GM18909 (cell line): ENCODE results near the gene PRKCH.
A peak's percentile ranks its signal among the peaks of the same experiment; 100 is the strongest.

Experiments used
- ATAC-seq: cut with Tn5 transposase; IDR thresholded peaks from one replicate; pipeline ENCODE4 v1.9.1; 2021; ENCODE audit warnings: mild to moderate bottlenecking; ENCODE audit not compliant: unreplicated experiment, poor library complexity

PRKCH gene

DNA sequence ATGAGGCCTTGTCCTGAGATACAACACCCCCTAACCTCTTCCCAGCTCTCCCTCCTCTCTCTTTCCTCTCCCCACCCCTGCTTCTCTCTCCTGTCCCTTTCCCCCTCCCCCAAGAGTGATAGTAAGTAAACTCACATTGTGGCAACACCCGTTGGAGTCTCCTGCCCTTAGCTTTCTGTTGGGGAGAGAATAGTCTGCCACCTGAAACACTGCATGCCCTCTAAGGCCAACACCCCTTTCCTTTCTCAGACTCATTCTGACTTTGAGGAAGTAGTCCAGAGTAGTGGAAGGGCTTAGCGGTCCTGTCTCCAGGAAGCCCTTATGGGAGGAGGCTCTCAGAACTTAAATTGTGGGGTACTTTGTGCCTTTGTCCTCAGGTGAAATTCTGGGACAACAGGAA, 95.2 kb downstream of the PRKCH start:
- no peak for ATAC-seq

DNA sequence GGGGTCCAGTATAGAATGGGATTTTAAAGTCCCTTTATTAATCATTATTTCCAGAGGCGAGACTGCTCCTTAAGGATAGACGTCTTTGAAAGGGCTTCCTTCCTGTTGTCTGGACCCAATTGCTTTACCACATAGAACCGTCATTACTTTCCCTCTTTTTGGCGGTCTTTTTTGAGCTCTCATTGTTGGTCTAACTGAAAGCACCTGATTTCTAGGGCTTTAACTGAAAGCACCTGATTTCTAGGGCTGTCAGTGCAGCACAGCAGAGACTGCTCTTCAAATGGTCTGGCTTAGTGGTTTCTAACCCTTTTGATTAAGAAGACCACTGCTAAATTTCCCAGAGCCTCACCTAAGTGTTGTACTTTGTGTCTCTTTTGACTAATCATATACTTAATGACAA, 95.8 kb downstream of the PRKCH start:
- ATAC-seq, result no peak

DNA sequence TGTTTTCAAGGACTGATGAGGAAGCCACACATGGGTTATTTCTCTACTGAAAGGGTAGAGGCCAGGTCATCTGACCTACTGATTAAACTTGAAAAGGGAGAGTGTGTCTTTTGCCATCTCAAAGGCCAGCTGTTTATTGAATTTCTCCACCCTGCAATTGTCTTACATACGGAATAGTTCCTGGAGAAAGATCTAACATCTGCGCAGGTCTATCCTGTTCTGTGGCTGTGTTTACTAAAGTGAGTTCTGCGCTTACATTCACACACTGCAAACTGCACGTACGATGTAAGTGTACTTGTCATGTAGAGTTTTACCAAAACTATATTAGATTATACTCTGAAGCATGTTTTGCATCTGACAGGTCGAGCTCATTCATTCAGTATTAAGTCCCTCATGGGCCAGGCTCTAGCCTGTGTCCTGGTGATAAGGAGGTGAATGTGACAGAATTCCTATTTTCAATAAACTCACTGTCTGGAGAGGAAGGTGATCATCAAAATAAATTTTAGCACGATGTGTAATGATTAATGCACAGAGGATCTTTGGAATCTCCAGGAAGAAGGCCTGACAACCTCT, 96.6 kb downstream of the PRKCH start:
- ATAC-seq, result no peak

DNA sequence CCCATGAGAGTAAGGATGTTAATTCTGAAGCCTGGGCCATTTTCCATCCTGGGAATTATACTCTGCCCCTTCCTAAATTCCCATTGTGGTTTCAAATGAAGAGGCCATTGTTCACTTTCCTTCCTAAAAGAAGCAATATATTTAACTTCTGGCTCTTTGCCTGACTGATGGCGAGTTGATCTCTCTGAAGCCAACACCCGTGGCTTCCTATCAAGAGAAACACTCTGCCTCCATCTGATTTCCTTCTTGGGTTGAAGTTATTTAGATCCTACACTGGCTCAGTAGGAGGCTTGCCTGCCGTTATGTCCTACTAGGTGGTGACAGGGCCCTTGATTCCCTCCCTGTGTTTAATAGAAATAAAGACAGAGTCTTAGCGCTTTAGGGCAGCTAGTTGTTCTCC, 97.4 kb downstream of the PRKCH start:
- ATAC-seq, result no peak

DNA sequence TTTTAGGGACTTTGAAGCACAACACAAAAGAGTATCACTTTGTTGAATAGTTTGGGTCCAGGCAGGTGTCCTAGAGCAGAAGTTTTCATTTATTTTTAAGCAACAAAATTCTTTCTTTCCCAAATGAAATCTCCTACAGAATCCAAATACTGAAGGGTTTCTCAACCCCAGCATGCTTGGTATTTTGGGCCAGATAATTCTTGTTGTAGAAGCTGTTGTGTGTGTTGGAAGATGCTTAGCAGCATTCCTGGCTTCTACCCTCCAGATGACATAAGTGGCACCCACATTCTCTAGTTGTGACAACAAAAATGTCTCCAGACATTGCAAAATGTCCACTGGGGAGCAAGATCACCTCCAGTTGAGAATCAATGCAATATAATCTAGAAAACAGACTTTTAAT, 97.8 kb downstream of the PRKCH start:
- ATAC-seq, result no peak

DNA sequence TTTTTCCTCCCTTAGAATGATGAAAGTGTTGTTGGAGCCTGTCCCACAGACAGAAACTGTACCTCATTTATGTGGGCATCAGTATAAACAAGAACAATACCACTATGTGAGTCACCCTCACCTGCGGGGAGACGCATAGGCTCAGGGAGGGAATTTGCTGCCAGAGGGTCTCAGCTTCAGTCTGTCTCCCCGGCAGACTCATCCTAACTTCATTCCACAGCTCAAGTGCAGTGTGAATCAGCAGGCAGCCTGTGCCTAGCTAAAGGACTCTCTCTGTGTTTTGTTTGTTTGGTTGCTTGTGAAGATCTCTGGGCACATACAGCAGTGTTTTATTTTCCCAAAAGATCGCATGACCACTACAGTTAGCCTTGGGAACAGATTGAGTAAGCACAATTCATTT, 98.9 kb downstream of the PRKCH start:
- no peak for ATAC-seq

DNA sequence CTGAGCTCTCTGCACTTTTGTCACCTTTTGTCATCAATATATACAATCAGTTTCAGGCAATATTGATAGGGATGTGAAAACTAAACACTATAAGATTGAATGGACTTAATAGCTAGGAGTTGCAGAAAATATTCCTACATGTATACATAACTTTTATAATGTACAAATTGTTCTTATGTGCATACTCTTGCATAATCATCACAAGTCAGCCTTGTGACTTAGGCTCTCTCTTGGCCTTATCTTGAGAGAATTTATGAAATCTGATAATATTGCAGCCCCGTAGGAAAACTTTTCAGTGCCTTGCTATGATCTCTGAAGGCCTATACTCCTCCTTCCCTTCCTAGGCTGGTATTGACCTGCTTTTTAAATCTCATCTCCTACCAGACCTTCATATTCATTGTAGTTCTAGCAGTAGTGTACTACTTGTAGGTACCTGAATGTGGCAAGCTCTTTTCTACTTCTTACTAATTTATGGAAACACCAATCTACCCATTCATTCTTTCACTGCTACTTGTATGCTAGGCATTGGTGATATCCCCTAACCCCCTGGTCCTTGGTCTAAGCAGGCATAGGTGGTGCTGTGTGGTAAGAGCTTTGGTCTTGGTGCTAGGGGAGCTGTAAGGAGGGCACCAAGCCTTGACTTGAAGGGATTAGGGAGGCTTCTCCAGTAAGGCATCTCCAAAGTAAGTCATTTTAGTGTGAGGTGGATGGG, 100.0 kb downstream of the PRKCH start:
- ATAC-seq, result no peak

DNA sequence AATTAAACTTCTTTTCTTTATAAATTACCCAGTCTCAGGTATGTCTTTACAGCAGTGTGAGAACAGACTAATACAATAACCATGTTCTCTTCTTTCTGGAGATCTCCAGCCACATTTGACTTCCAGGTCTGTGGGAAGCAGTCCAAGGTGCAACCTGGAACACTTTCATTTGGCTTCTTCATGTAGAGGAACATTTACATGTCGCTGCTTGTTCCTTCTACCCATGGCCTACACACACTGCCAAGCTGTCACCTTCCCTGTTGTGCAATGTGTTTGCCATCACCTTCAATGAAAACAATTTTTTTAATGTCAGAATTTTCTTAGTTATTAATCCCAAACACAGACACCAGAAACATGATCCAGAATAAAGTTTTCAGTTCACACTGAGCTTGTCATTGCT, 104.7 kb downstream of the PRKCH start:
- ATAC-seq, result no peak

DNA sequence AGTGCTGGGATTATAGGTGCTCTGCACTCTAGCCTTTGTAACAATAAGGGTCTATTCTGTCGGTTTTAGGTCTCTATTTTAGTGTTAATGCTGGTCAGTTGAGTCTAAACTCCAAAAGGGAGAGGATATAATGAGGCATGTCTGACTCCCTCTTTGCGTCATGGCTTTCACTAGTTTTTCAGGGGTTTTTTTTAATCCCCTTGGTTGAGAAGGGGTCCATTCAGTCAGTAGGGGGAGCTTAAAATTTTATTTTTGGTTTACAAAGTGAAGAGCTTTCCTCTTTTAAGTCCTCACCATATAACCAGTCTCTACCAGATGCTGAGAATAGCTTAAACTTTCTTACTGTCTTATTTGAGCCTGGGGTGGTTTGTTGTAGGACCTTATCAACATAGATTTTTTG, 106.9 kb downstream of the PRKCH start:
- ATAC-seq, result no peak

DNA sequence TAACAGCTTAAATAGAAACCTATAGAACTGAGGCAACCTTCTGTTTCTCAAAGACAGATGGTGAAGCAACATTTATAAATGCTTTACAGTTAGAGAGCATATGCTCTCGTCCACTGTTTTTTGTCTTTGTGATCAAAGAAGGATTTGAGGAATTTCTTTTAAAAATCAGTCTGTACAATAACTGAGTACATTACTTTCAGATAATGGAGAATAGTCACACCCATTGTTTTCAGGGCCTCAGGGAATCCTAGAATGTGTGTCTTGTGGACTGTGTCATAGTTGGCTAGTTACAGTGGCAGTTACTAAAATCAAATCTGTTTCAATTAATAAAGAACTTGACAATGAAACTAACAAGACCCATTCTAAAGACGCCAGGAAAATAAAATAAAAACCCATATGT, 107.9 kb downstream of the PRKCH start:
- ATAC-seq, result no peak

DNA sequence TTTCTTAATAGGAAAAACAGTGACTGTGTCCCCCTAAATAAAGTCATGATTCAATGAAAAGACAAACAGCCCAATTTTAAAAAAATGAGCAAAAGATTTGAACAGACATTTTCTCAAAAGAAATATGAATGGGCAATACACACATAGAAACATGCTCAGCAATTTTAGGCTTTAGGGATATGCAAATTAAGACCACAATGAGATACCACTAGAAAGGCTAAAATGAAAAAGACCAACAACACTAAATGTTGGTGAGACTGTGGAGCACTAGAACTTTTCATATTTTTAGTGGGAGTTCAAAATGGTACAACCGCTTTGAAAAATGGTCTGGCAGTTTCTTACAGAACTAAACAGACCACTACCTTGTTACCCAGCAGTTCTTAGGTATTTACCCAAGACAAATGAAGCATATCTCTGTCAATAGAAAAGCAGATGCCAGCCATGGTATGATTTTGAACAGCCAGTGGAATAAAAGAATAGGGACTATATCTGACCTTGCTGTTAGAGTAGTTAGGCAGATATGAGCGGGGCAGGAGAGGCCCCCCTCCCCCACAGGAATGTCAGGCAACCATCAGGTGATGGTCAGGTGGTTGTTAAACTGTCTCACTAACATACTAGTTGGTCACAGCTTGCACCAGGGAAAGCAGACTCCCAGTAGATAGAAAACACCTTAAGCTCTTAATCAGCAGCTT, 108.8 kb downstream of the PRKCH start:
- no peak for ATAC-seq

DNA sequence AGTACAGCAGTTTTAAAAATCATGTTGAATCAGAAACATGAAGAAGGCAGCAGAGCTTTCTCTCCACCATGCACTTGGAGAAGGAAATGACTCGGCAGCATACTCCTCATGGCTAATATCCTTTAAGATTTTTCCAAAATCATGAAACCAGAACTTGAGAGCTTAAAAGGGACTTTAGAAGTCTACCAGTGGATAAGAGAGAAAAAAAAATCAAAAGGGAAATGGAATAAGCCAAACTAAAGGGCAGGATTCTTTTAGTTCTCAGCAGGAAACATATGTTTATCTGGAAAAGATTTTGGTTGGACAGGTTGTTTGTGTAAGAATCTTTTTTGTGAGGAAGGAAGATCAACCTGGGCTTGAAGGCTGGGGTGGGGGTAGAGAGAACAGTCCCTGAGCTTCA, 111.8 kb downstream of the PRKCH start:
- no peak for ATAC-seq

DNA sequence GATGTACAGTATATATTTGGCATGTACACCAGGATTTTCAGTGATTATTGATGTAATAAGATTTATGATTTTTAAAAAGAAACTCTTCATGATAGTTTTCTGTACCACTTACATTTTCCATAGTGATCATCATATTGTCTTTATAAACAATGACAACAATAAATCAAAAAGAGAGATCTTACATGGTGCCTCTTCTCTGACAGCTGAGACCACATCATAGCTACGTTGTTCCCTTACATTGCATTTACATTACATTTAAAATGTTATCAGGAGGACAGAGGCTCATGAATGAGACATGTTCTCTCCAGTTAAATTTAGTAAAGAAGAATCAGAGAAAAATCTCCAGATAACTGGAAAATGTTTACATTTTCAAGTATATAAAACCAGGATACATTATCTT, 112.4 kb downstream of the PRKCH start:
- no peak for ATAC-seq

DNA sequence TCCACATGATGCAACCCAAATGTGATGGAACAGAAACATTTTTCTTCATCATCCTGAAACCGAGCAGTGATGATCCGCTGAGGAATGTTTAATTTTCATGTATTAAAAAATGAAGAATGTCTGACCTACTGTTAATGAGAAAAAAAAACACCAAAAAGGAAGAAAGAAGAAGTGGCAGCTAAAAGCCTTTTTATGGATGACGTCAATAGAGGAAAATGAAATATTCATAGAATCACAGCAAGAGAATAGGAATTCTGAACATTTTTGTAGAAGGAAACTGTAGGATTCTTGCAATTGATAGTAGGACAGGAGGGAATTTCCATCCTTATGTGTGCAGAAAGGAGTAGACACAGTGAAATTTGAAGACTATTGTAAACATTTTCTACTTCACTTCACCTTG, 112.9 kb downstream of the PRKCH start:
- ATAC-seq, result no peak

DNA sequence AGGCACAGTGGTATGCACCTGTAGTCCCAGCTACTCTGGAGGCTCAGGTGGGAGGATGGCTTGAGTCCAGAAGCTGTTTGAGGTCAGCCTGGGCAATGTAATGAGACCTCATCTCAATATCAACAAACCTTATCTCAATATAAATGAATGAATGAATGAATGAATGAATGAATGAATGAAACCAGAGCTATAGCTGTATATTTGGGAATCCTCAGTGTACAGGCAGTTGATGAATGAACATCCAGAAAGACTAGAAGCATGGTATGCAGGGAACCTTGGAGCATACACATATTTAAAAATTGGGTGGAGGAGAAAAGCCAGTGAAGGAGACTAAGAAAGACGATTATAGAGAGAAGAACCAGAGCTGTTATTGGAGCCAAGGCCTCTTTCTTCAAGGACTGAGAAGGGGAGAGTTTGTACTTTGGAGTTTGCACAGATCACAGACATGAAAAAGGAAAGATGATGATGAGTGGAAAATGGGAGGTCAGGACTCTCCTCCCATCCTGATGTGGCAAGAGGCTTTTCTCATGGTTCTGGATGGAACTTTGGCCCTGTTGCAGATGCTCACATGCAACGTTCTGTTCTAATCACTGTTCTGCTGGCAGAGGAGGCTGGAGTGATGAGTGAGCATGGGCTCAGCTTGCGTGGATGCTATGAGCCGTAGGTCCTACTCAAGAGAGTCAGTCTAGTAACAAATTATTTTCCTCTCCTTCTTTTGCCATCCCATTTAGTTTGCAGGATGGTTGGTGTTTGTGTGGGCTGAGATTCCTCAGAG, 114.4 kb downstream of the PRKCH start:
- no peak for ATAC-seq

DNA sequence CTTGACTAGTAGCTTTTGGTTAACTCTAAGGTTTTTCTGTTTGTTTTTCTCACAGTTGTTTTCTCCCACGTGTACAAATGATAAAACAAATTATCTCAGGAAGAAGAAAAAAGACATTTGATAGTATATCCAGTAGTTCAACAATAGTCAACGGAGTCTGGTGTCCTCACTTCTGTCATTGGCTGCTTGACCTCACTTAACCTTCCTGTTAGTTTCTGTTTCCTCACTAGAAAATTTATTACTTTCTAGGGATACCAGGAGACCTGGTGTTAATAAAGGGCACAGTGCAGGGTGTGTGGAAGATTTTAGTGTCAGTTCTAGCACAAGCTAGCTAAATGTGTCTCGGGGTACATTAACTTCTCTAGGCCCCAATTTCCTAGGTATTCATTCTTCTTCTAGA, 116.0 kb downstream of the PRKCH start:
- ATAC-seq, result no peak

DNA sequence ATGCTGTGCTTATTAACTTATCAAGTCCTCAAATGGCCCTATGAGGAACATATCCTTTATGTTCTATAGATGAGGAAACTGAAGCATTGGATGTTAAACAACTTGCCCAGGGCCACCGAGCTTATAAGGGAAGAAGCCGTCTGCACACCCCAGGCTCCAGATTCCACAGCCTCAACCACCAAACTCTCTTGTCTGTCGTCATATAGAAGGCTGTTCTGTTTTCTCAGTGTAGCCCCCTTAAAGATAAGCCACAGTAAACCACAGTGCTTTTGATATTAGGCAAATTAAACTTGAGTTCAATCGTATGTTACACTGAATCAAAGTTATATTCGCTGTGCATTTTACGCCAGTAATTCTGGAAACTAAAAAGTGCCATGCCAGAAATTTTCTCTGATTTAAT, 116.7 kb downstream of the PRKCH start:
- ATAC-seq, result no peak

DNA sequence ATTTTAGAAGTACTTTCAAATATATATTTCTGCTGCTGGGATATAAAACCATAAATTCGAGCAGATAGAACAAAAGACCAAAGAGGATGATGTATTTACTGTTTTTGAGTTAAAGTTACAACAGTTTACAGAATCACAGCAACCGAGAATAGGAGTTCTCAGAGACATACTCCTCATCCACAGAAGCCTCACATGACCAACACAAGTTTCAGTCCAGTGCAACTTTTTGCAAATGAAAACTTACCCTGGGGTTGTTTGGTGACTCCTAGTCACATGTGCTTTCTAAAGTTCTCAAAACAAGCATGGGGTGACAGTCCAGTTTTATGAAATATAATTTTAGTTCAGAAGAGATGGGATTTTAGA, 117.1 kb downstream of the PRKCH start:
- no peak for ATAC-seq

DNA sequence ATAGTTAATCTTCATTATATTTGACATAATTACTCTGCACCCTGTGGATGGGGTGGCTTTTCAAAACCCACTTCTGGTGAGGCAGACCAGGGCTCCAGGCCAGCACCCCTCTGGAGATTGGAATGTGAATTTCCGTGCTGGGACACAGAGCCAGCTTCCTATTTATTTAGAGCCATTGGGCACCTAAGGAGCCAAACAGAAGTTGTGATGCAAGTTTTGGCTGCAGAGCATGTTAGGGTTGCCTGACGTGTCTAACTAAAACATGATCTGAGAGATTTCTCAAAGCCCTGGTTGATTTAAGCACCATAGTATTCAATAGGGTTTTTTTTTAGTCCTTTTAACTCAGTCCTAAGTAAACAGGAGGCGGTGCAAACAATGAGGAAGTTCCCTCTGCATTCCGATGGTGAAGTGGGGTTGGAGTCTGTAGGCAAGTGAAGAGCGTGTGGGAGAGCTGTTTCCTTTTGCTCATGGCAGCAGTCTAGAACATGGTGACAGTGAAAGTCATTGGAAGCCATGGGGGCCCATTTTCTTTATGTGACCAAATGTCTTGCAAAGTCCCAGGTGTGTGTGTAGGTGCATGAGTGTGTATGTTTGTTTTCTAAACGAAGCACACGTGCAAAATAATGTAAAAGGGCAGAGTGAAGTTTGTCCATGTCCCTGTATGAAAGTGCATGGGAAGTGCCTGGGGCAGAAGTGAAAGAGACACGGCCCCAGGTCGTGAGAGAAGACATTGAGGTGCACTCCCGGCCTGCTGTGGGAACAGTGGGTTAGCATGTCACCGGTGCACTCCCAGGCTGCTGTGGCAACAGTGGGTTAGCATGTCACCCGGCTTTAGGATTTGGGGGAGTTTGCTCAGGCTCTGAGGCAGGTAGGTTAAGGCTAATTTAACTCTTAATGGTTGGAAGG, 117.7 kb downstream of the PRKCH start:
- peak; percentile 55 for ATAC-seq

DNA sequence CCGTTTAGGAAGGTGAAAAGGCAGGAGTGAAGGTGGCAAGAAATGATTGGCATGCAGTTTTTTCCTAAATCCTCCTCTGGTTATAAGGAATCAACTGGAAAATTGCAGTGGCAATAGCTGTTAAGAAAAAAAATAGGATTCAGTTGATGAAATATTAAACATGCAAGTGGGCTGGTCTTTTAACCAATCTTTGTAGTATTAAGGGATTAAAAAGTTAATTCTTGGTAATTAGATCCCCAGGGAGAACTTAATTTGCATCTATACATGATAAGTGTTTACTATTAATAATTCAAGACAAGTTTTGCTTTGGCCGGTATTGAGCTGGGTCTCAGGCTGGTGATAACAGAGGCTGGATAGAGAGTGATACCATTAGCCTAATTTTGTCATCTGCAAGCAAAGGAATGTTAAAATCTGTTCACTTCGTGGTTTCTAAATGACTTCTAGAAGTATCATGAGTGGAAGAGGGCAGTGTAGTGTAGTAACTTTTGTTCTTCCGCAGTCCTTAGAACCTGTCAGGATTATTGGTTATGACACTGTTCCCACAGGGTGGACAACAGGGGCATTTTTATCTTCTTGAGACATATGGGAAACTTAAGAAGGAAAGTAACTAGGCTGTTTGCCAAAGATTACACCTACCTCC, 118.5 kb downstream of the PRKCH start:
- ATAC-seq, result no peak
